GM12878 (cell line): ENCODE results near the gene RPS6KA4. TPM values are rescaled to one million over a fixed set of nuclear protein-coding genes. Genes with fewer than 3 reads are reported as not detected.

Experiments
- ATAC-seq: fragments of 200-7000 bp; cut with Tn5 transposase; 3 replicates; pipeline ENCODE4 v1.9.1; 2020; ENCODE audit warnings: mild to moderate bottlenecking, moderate library complexity
- BruUV-seq: library from RNA; stranded (reverse); fragments of 400-500 nt; replicated peaks from 2 replicates; lab custom pipeline; 2021; lab: Mats Ljungman, UMichigan
- CTCF ChIA-PET: fragments of 300-600 bp; sonication (Branson Sonifier 250); formaldehyde crosslinking; extraction: SDS; loops from one replicate; lab custom pipeline; 2021; ENCODE audit warnings: inconsistent platforms; lab: Yijun Ruan, JAX
- POLR2A ChIA-PET: fragments of 350-600 bp; formaldehyde crosslinking; extraction: SDS; loops from one replicate; lab custom pipeline; 2021; ENCODE audit warnings: inconsistent platforms; lab: Charles Lee
- RAD21 ChIA-PET: fragments of 300-600 bp; sonication (Branson Sonifier 250); formaldehyde crosslinking; loops from one replicate; lab custom pipeline; 2023; ENCODE audit warnings: antibody characterized with exemption; ENCODE audit not compliant: unreplicated experiment; lab: Charles Lee
- SMC1A ChIA-PET: fragments of 300-600 bp; sonication (Branson Sonifier 250); formaldehyde crosslinking; loops from one replicate; lab custom pipeline; 2023; ENCODE audit not compliant: unreplicated experiment, uncharacterized antibody; lab: Charles Lee
- DNase-seq: peaks from one replicate; pipeline ENCODE4 v3.0.0-alpha.2; 2011; ENCODE audit warnings: low read depth, low spot score
- FAIRE-seq: peaks from 3 replicates; lab custom pipeline; 2011; peaks lifted over from hg19 to GRCh38; lab: Jason Lieb, UNC
- H2AFZ ChIP-seq: 2 replicates; pipeline ENCODE4 v1.6.0; 2011; ENCODE audit warnings: low read depth, low read length, control low read depth; ENCODE audit not compliant: control insufficient read depth
- H3K27ac ChIP-seq: 2 replicates; pipeline ENCODE4 v1.5.1; 2011; ENCODE audit warnings: control low read depth; ENCODE audit not compliant: control insufficient read depth, insufficient read depth
- H3K27me3 ChIP-seq, 2 experiments: replicated peaks in 1 of 2; 2 replicates each; pipeline versions ENCODE4 v1.6.0 to v1.6.1; 2011; ENCODE audit warnings: low read length in 1 of 2; ENCODE audit not compliant: control insufficient read depth in 2 of 2, insufficient read depth in 2 of 2
- H3K36me3 ChIP-seq, 2 experiments: 2 replicates each; pipeline ENCODE4 v1.5.1; 2011; ENCODE audit warnings: low read length in 1 of 2; ENCODE audit not compliant: control insufficient read depth in 2 of 2, insufficient read depth in 2 of 2
- H3K4me1 ChIP-seq: 2 replicates; pipeline ENCODE4 v1.6.1; 2011; ENCODE audit warnings: mild to moderate bottlenecking, low read length, moderate library complexity, mixed read lengths; ENCODE audit not compliant: control insufficient read depth, insufficient read depth
- H3K4me2 ChIP-seq: 2 replicates; pipeline ENCODE4 v1.6.0; 2011; ENCODE audit warnings: control low read depth; ENCODE audit not compliant: control insufficient read depth, insufficient read depth
- H3K4me3 ChIP-seq: fragments of 200-600 bp; sonication (generic); 2 replicates; pipeline ENCODE4 v1.5.1; 2016
- H3K79me2 ChIP-seq: 2 replicates; pipeline ENCODE4 v1.6.0; 2011; ENCODE audit warnings: low read length; ENCODE audit not compliant: control insufficient read depth, insufficient read depth
- H3K9ac ChIP-seq: 2 replicates; pipeline ENCODE4 v1.8.0; 2011; ENCODE audit warnings: low read length, control low read depth, mixed read lengths; ENCODE audit not compliant: control insufficient read depth, insufficient read depth
- H3K9me3 ChIP-seq: replicated peaks from 3 replicates; pipeline ENCODE4 v1.5.1; 2011; ENCODE audit warnings: mild to moderate bottlenecking, low read length; ENCODE audit not compliant: control insufficient read depth, insufficient read depth
- H4K20me1 ChIP-seq: 2 replicates; pipeline ENCODE4 v1.6.0; 2011; ENCODE audit not compliant: control insufficient read depth, insufficient read depth
- CBX3 ChIP-seq: fragments of 200-600 bp; sonication (generic); IDR thresholded peaks from 2 replicates; pipeline ENCODE4 v1.6.1; 2016; ENCODE audit warnings: low read depth, borderline replicate concordance
- EED ChIP-seq: sonication (generic); IDR thresholded peaks from 2 replicates; pipeline ENCODE4 v1.6.1; 2016; ENCODE audit warnings: antibody characterized with exemption, low read depth
- ELK1 ChIP-seq: IDR thresholded peaks from 2 replicates; pipeline ENCODE4 v1.6.1; 2012; ENCODE audit warnings: low read depth, low read length, improper control_type of control experiment
- MXI1 ChIP-seq: fragments of 150-350 bp; IDR thresholded peaks from 2 replicates; pipeline ENCODE4 v1.6.1; 2011; ENCODE audit warnings: low read depth, mild to moderate bottlenecking, inconsistent platforms, low read length, improper control_type of control experiment
- NR2C2 ChIP-seq: IDR thresholded peaks from 2 replicates; pipeline ENCODE4 v1.6.1; 2011; ENCODE audit warnings: borderline replicate concordance, low read depth; ENCODE audit not compliant: control insufficient read depth, insufficient read length
- RELA ChIP-seq: fragments of 450-650 bp; IDR thresholded peaks from 2 replicates; pipeline ENCODE4 v1.8.0; 2014; ENCODE audit warnings: borderline replicate concordance; ENCODE audit not compliant: partially characterized antibody
- SMAD1 ChIP-seq: fragments of 450-650 bp; IDR thresholded peaks from 2 replicates; pipeline ENCODE4 v1.6.1; 2018; ENCODE audit warnings: mild to moderate bottlenecking, low read depth; ENCODE audit not compliant: partially characterized antibody
- SPI1 ChIP-seq: IDR thresholded peaks from 2 replicates; pipeline ENCODE4 v1.6.1; 2011; ENCODE audit warnings: low read depth, mild to moderate bottlenecking, low read length, moderate library complexity, borderline replicate concordance; ENCODE audit not compliant: insufficient read depth
- ZNF207 ChIP-seq: fragments of 450-650 bp; IDR thresholded peaks from 2 replicates; pipeline ENCODE4 v1.6.1; 2014; ENCODE audit warnings: antibody characterized with exemption, mild to moderate bottlenecking, borderline replicate concordance
- WGBS: methylation state at CpG from one replicate; pipeline ENCODE4 v1.1.6; 2016; ENCODE audit warnings: low lambda C conversion rate; ENCODE audit not compliant: insufficient replicate concordance, insufficient coverage; ENCODE audit errors: missing lambda C conversion rate; 5-methylcytosine and 5-hydroxymethylcytosine counted together
- in situ Hi-C: fragments of 300-500 bp; cut with MboI; formaldehyde crosslinking; loops from 9 replicates; pipeline ENCODE4 v1.14.3; 2018; ENCODE audit warnings: mixed read lengths
- intact Hi-C: fragments of 100-400 bp; cut with micrococcal nuclease; formaldehyde crosslinking; loops from one replicate; pipeline ENCODE4 v1.14.2; 2022; ENCODE audit not compliant: unreplicated experiment
- polyA plus RNA-seq, 11 experiments: library from polyadenylated mRNA; depleted of rRNA in 4 of 11; unstranded in 6 of 11; stranded (reverse) in 5 of 11; fragments of >200 nt; fragmentation: Nextera tagmentation in 4 of 11; fragmentation: Illumina TruSeq in 1 of 11; extraction: Ambion mirVana in 4 of 11; extraction: Trizol in 1 of 11; gene quantifications; 1 replicate in 1 of 11; 2 replicates in 10 of 11; pipeline versions ENCODE4 v1.2.1 to v1.2.3, GENCODE V29; 2011 to 2016; ENCODE audit warnings: inconsistent platforms in 2 of 11, missing spikeins in 2 of 11, low read depth in 1 of 11
- total RNA-seq, 4 experiments: library from RNA; depleted of rRNA in 3 of 4; stranded (reverse); fragments of >200 nt in 3 of 4; fragmentation: Illumina TruSeq in 1 of 4; extraction: Trizol in 1 of 4; gene quantifications; 2 replicates each; pipeline versions ENCODE4 v1.2.1 to v1.2.3, GENCODE V29; 2013 to 2021

The RPS6KA4 gene
- total and polyA plus RNA-seq, 10 of the 15 experiments (the other 5 are each of a cell fraction or from before 2014, with no cell fraction given): 0.34 to 32.6 (median 11.3) TPM

GRCh38 chr11:64389851-64390250 lies 30.9 kb downstream of the RPS6KA4 start:
- WGBS: 17% methylated on average over 2 of the region's 2 CpGs
- H3K27ac ChIP-seq: no peak overlapping the region
- ChIA-PET SMC1A (no interaction called here), POLR2A (no interaction called here), CTCF (interaction anchor here (1.0 kb wide), 1 partner anchor 88 kb away, joined by 3 read pairs; no protein-coding TSS in a partner anchor), RAD21 (no interaction called here)
- H3K79me2 ChIP-seq: no peaks in the 10 kb centered on the region
- no peak overlapping the region for H3K4me3 ChIP-seq
- in situ Hi-C loops: no loop called here
- ATAC-seq (no peak), DNase-seq (no peak), FAIRE-seq (no peak)
- H3K4me2 ChIP-seq: no peak overlapping the region
- no peaks in the 10 kb centered on the region for H3K4me1 ChIP-seq
- no peak overlapping the region for H3K9ac ChIP-seq
- no peaks in the 10 kb centered on the region for H3K36me3 ChIP-seq
- intact Hi-C loops: no loop called here
- no TSS peak for BruUV-seq
- H3K27me3 ChIP-seq: no peaks in the 10 kb centered on the region; a peak in 2 of 4 replicates
- peaks cover 8% of the 10 kb centered on the region; the same call in 2 of the 3 replicates for H3K9me3 ChIP-seq
- H2AFZ ChIP-seq: no peak overlapping the region
- H4K20me1 ChIP-seq: no peaks in the 10 kb centered on the region
- TF ChIP-seq ELK1 (no peak), SPI1 (no peak), SMAD1 (no peak), CBX3 (no peak), EED (no peak), RELA (no peak), ZNF207 (no peak), NR2C2 (no peak), MXI1 (no peak)
